GM19193 (cell line): ENCODE measurements around the gene IGF2BP3.

Source experiments
- POLR2A ChIP-seq: IDR thresholded peaks from 4 replicates; pipeline ENCODE4 v1.6.1; 2011; ENCODE audit not compliant: insufficient read depth, insufficient read length; ENCODE audit errors: extremely low read depth

The IGF2BP3 gene

GRCh38 chr7:23264916-23265458, 205.3 kb downstream of the IGF2BP3 start:
- TF ChIP-seq POLR2A = no peak

GRCh38 chr7:23261843-23262452, 208.3 kb downstream of the IGF2BP3 start:
- TF ChIP-seq POLR2A = no peak

GRCh38 chr7:23260371-23260770, 209.9 kb downstream of the IGF2BP3 start:
- TF ChIP-seq POLR2A = no peak
